Measurements from ENCODE around the gene JUP.
A peak's percentile ranks its signal among the peaks of the same experiment; 100 is the strongest.
"Not testable (repeated sequence)": the region's sequence is repeated elsewhere in the genome, so short reads cannot be mapped to it uniquely, and the experiment has no call there.

JUP gene

DNA sequence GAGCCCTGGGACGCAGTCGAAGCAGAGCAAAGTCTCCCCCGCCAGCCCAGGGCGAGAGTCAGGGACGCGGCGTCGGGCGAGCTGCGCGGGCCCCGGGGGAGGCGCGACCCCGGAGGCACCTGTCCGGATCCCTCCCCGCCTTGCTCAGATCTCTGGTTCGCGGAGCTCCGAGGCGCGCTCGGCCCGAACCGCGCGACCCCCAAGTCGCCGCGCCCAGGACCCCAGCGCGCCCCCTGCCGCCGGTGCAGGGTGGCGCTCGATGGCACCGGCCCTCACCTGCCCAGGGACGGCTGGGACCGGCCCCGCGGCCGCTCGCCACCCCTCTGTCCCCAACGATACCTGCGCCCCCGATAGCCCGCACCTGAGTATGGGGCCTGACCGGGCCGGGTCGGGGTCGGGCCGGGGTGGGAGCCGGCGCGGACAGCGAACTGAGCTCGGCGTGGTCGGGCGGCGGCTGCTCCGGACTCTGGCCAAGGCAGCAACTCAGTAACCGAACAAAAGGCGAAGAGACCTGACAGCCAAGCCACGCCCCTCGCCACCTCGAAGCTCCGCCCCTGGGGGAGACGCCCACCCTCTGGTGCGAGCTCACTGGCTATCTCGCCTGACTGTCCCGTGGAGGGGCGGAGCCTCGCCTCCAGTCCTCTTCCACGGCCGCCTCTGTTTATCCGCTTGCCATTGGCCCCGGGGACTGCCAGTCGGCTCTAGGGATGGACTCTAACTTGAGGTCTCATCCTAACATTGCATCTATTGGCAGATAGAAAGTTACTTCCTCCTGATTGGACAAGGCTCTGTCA, at the start of gene JUP:
Gene JUP, minus strand, starts transcription at position 485 of the 794 bp plus-strand sequence. CDS start 14,857 bp downstream, outside the sequence.
- DNase-seq (ENCODE audit: low read depth in 2 of 2), result peak; percentile 89 to 93

GRCh38 chr17:41835800-41836549, 49.5 kb upstream of the JUP start, which contains the start of gene NT5C3B:
Gene NT5C3B, minus strand, starts transcription at chr17:41836232. Its CDS starts 39 bp downstream, at chr17:41836193.
- DNase-seq (ENCODE audit: low read depth in 2 of 2), result peak; percentile 21 to 28

GRCh38 chr17:41835214-41835799, 48.8 kb upstream of the JUP start:
- no peak for DNase-seq (ENCODE audit: low read depth in 2 of 2)

GRCh38 chr17:41829961-41830360, 43.5 kb upstream of the JUP start:
- DNase-seq (ENCODE audit: low read depth in 2 of 2), result not testable (repeated sequence)

DNA sequence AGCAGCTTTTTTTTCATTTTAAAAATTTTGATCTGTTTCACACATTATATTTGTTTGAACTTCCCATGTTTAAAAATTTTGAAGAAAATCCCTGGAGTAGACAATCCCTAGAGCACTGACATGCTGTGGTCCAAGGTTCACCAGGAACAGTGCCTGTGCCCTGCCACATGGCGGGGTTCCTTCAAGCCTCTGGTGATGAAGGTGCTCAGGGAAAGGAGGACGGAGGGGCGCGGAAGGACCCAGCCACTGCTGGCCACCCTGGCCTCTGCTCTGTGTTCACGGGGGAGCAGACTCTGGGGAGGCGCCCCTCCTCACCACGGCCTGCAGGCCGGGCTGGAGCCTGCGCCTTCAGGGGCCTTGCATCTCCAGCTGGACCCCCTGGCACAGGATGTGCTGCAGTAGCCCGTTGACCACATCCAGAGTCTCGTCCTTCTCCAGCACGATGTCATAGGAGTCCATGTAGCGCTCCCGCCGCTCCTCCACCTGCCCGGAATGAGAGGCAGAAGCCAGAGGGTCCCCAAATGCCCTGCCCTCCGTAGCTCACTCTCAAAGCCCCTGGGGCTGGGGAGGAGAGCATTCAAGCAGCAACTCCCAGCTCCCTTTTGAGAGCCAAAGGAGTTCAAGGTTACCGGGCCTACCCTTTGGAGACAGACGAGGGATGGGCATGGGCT, 38.8 kb upstream of the JUP start:
- no peak for DNase-seq (ENCODE audit: low read depth in 2 of 2)

- no peak for DNase-seq (ENCODE audit: low read depth in 2 of 2)
Measured at GRCh38 chr17:41824086-41824485, 37.6 kb upstream of the JUP start.

DNA sequence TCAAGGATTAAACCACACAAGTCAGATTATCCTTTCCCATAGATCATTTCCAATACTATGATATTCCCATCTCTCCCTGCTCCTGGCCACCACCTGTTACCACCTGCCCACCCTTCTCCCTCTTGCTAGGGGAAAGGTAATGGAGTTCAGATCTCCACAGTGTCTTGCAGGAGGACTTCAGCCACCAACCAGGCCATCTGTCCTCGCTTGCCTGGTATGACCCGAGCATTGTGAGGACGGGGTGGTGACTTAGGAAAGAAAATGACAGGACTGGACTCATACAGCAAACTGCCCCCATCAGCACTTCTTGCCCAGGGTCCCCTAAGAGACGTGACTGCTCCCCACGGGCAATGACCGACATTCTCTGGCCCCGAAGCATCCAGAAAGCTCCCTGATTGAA, 37.1 kb upstream of the JUP start:
- no peak for DNase-seq (ENCODE audit: low read depth in 2 of 2)

GRCh38 chr17:41823141-41823524, 36.6 kb upstream of the JUP start:
- no peak for DNase-seq (ENCODE audit: low read depth in 2 of 2)

GRCh38 chr17:41822216-41823140, 36.0 kb upstream of the JUP start:
- DNase-seq (ENCODE audit: low read depth in 2 of 2), result no peak

DNA sequence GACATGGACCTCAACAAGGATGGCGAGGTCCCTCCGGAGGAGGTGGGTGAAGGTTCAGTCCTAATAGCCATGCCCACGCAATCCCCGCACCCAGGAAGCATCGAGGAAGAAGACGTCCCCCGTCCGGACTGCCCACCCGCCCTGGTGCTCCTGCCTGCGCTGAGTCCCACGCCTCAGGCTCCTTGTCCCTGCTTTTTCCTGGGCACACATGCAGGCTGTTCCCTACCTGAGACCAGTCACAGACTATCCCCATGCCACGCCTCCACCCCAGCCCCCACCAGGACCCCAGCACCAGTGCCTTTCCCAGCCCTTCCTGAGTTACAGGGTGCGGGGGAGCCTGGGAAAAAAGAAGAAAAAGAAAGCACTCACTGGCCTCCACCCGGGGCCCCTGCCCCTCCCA, 35.3 kb upstream of the JUP start:
- DNase-seq (ENCODE audit: low read depth in 2 of 2), result no peak

GRCh38 chr17:41818024-41818423, 31.5 kb upstream of the JUP start:
- no peak for DNase-seq (ENCODE audit: low read depth in 2 of 2)

DNA sequence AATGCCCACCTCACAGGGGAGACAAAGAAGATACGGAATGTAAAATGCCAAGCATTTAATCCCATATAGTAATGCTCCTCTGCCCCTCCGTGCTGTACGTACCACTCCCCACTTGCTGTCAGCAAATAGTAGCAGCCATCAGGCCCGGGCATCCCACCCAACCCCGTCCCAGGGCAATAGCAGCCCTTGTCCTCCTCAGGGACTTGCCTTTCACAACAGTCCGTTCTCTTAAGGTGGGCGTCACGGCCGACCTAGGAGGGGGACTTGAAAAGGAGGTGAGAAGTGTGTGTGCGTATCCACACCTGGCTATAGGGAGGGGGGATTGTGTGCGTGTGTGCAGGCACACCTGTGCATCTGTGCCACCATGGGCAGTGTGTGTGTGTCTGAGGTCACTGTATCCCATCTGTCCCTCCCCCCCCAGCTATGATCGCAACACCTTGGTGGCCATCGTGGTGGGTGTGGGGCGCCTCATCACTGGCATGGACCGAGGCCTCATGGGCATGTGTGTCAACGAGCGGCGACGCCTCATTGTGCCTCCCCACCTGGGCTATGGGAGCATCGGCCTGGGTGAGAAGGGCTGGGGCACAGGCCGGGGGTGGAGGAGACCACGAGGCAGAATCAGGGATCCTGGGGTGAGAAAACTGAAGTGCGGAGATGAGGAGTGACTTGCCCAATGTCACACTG, 30.3 kb upstream of the JUP start:
- DNase-seq (ENCODE audit: low read depth in 2 of 2), result no peak

GRCh38 chr17:41814195-41814594, 27.7 kb upstream of the JUP start:
- DNase-seq (ENCODE audit: low read depth in 2 of 2), result no peak

DNA sequence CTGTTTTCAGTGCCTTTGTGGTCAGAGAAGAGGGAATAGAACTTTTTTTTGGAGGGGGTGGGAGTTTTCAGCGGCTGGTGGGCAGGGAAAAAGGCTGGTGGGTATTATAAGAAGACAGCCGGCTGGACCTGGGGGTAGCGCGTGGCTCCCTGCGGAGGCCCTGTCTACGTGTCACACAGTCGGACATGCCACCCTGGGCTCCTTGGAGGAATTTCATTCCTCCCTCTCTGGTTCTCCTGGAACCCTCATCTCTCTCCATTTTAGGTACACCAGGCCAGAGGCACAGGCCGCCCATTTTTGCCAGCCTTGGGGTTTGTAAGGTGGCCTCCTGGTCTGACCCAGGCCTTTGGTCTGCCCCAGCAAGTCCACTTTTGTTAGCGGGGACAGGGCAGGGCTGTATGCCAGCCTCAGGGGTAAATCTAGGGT, 27.2 kb upstream of the JUP start:
- no peak for DNase-seq (ENCODE audit: low read depth in 2 of 2)

DNA sequence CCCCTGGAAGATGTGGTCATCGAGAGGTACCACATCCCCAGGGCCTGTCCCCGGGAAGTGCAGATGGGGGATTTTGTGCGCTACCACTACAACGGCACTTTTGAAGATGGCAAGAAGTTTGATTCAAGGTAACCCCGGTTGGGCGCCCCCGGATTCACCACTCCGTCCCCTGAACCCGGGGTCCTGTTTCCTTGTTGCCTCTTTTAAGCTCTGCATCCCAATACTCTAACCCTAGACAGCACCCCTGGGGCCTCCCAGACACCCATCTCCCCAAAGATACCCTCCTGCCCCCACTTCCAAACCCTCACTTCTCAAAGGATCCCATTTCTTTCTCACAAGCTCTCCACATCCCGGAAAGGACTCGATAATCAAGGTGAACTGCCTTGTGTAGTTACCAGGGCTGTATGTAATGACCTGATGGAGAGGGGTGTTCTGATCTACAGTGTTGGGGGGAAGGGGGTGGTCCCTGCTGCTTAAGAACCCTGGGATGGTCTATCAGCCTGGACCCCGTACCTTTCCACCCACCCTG, 26.7 kb upstream of the JUP start:
- no peak for DNase-seq (ENCODE audit: low read depth in 2 of 2)

DNA sequence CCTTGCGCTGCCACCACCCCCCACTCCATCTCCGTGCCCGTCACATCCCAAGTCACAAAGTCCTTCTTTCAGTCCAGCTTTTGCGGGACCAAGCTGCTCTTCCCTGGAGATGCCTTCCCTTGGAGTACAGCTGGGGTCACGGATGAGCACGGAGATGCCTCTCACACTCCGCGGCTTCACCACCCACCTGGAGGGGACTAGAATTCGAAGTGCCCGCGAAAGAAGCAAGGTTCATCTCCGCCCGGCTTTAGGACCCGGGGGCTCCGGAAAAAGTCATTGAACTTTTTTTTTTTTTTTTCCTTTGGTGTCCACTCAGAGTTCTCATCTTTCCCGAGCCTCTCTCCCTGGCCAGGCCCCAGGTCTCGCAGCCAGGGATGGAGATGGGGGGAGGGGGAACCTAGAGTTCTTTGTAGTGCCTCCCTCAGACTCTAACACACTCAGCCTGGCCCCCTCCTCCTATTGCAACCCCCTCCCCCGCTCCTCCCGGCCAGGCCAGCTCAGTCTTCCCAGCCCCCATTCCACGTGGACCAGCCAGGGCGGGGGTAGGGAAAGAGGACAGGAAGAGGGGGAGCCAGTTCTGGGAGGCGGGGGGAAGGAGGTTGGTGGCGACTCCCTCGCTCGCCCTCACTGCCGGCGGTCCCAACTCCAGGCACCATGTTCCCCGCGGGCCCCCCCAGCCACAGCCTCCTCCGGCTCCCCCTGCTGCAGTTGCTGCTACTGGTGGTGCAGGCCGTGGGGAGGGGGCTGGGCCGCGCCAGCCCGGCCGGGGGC, 26.1 kb upstream of the JUP start, which contains the start of gene FKBP10:
Gene FKBP10, plus strand, starts transcription at position 624 of the 771 bp plus-strand sequence. Its CDS starts 31 bp downstream, at position 655.
- DNase-seq (ENCODE audit: low read depth in 2 of 2), result peak in 1 of 2 donors; percentile 8

DNA sequence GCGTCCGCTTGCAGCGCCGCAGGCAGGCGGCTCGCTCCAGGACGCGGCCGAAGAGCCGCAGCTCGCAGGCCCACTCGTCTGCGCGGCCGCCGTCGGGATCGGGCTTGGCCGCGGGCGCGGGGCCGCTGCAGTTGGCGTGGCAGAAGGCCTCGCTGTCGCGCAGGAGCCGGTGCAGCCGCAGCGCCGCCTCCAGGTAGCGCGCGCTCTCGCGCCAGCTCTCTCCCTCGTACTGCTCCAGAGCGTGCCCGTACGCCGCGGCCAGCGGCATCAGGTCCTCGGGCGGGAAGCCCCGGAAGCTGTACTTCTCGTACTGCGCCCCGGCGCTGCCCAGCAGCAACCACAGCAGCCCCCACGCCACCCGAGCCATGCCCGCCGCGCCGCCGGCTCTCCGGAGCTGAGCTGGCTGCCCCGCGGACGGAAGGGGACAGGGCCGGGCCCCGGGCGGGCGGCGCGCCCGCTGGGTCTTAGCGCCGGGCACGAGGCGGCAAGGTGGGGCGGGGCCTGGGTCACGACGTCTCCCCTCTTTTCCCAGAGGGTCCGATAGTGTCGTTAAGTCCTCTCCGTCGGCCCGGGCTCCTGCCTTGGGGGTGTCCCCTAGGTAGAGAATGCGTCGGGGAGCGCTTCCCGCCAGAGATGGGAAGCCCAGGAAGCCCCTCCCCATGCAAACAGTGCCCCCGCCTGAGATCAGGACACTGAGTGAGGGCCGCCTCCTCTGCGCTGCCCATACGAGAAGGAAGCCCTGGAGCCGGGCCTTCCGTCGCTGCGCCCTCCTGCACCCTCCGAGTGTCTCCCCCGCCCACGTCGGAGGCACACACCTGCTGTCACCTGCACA, 25.3 kb upstream of the JUP start, which contains the start of gene P3H4:
Gene P3H4, minus strand, starts transcription at position 401 of the 832 bp plus-strand sequence. Its CDS starts 34 bp downstream, at position 367.
- DNase-seq (ENCODE audit: low read depth in 2 of 2), result peak; percentile 59
